Neural progenitor cell (in vitro differentiated cells): ENCODE results near the gene SMAD2.

Experiments used
- EZH2 ChIP-seq: fragments of 200-600 bp; sonication (generic); IDR thresholded peaks from 2 replicates; pipeline ENCODE4 v1.6.1; 2017; ENCODE audit warnings: antibody characterized with exemption, mild to moderate bottlenecking, moderate library complexity
- EZH2phosphoT487 ChIP-seq: fragments of 200-600 bp; sonication (generic); IDR thresholded peaks from 2 replicates; pipeline ENCODE4 v1.6.1; 2017; ENCODE audit warnings: antibody characterized with exemption
- TF ChIP-seq, protein P1 (sequence below): fragments of 200-600 bp; sonication (generic); IDR thresholded peaks from 2 replicates; pipeline ENCODE4 v1.5.1; 2017; ENCODE audit warnings: antibody characterized with exemption, mild to moderate bottlenecking

- TF ChIP-seq, protein P1, sequence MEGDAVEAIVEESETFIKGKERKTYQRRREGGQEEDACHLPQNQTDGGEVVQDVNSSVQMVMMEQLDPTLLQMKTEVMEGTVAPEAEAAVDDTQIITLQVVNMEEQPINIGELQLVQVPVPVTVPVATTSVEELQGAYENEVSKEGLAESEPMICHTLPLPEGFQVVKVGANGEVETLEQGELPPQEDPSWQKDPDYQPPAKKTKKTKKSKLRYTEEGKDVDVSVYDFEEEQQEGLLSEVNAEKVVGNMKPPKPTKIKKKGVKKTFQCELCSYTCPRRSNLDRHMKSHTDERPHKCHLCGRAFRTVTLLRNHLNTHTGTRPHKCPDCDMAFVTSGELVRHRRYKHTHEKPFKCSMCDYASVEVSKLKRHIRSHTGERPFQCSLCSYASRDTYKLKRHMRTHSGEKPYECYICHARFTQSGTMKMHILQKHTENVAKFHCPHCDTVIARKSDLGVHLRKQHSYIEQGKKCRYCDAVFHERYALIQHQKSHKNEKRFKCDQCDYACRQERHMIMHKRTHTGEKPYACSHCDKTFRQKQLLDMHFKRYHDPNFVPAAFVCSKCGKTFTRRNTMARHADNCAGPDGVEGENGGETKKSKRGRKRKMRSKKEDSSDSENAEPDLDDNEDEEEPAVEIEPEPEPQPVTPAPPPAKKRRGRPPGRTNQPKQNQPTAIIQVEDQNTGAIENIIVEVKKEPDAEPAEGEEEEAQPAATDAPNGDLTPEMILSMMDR = no peak
- no peak for TF ChIP-seq EZH2
- TF ChIP-seq EZH2phosphoT487 = no peak
These were observed 32.4 kb downstream of the SMAD2 start for GRCh38 chr18:47898055-47898454.
